ENCODE data around the gene DNAH17.

Gene DNAH17

GRCh38 chr17:78434455-78435329, 142.5 kb downstream of the DNAH17 start:
- TF ChIP-seq CTCF (IDR thresholded peaks at IDR 0.05; ENCODE audit: borderline replicate concordance, control extremely low read depth, extremely low read depth, insufficient read depth, missing control alignments), result no peak
- in situ Hi-C loops (cut with MboI; ENCODE audit: low sequenced_read_pairs, unreplicated experiment), result no loop called here

GRCh38 chr17:78433780-78434335, 143.3 kb downstream of the DNAH17 start:
- DNase-seq (ENCODE audit: low spot score), result no peak
- no peak for TF ChIP-seq CTCF (IDR thresholded peaks at IDR 0.05; ENCODE audit: borderline replicate concordance, control extremely low read depth, extremely low read depth, insufficient read depth, missing control alignments)
- in situ Hi-C loops (cut with MboI; ENCODE audit: low sequenced_read_pairs, unreplicated experiment), result no loop called here

More at GRCh38 chr17:78434455-78435329, 142.5 kb downstream of the DNAH17 start:
- DNase-seq (ENCODE audit: low spot score), result no peak

GRCh38 chr17:78433013-78433727, 144.0 kb downstream of the DNAH17 start:
- in situ Hi-C loops (cut with MboI; ENCODE audit: low sequenced_read_pairs, unreplicated experiment), result no loop called here
- no peak for TF ChIP-seq CTCF (IDR thresholded peaks at IDR 0.05; ENCODE audit: borderline replicate concordance, control extremely low read depth, extremely low read depth, insufficient read depth, missing control alignments)
- DNase-seq (ENCODE audit: low spot score), result no peak

- in situ Hi-C loops (cut with MboI; ENCODE audit: low sequenced_read_pairs, unreplicated experiment), result no loop called here
- DNase-seq (ENCODE audit: low spot score), result no peak
- TF ChIP-seq CTCF (IDR thresholded peaks at IDR 0.05; ENCODE audit: borderline replicate concordance, control extremely low read depth, extremely low read depth, insufficient read depth, missing control alignments), result no peak
Measured at GRCh38 chr17:78432226-78433012, 144.8 kb downstream of the DNAH17 start.

- TF ChIP-seq CTCF (IDR thresholded peaks at IDR 0.05; ENCODE audit: borderline replicate concordance, control extremely low read depth, extremely low read depth, insufficient read depth, missing control alignments), result no peak
- no peak for DNase-seq (ENCODE audit: low spot score)
- in situ Hi-C loops (cut with MboI; ENCODE audit: low sequenced_read_pairs, unreplicated experiment), result no loop called here
Measured at GRCh38 chr17:78431692-78431958, 145.6 kb downstream of the DNAH17 start.

All from GM13976 (cell line).